SU-DHL-6 (cell line): ENCODE measurements around the gene FAM184A.

Source experiments
- CTCF ChIP-seq: fragments of 200-600 bp; sonication (generic); IDR thresholded peaks from one replicate; pipeline ENCODE4 v1.5.1; 2017; ENCODE audit warnings: antibody characterized with exemption, mild to moderate bottlenecking, low read length, moderate library complexity; ENCODE audit not compliant: insufficient read depth, poor library complexity, severe bottlenecking
- EZH2phosphoT487 ChIP-seq: fragments of 200-600 bp; sonication (generic), shearing (Covaris generic); conservative IDR thresholded peaks from 2 replicates; pipeline ENCODE4 v1.6.1; 2018; ENCODE audit warnings: mild to moderate bottlenecking, antibody characterized with exemption, low read length, moderate library complexity, mixed read lengths

- no peak for TF ChIP-seq CTCF
- TF ChIP-seq EZH2phosphoT487, result no peak
These were observed 94.1 kb downstream of the FAM184A start for GRCh38 chr6:118984342-118984741.
